Fibroblast of lung (primary cell): ENCODE data around the gene GP5.

Experiments used
- CTCF ChIP-seq, 2 donors: IDR thresholded peaks in 1 of 2; conservative IDR thresholded peaks in 1 of 2; 1 replicate in 1 of 2; 2 replicates in 1 of 2; pipeline ENCODE4 v1.5.1; 2011 to 2012; ENCODE audit warnings: low read length in 2 of 2, control low read depth in 1 of 2, inconsistent platforms in 1 of 2, low read depth in 1 of 2, mild to moderate bottlenecking in 1 of 2
- EZH2 ChIP-seq: IDR thresholded peaks from 2 replicates; pipeline ENCODE4 v1.5.1; 2012; ENCODE audit warnings: low read length, control low read depth, mild to moderate bottlenecking; ENCODE audit errors: missing control alignments

DNA sequence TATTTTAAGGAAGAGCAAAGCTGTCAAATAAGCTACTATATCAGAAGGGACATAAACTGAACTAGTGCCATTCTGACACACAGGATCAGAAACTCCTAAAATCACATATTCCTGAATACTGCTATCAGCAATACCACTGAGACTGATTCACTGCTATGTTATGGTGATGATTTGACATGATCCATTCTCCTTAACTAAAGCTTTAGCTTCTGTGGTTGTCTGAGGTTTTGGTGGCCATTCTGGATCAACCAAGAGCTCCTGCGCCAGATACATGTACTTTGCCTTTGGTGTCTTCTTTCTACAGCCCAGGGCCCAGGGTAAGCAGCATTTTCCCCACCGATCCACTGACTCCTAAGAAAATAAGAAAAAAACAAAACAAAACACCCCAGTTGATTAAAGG, 6.7 kb upstream of the GP5 start:
- TF ChIP-seq EZH2 = no peak
- no peak for TF ChIP-seq CTCF (conservative IDR thresholded peaks at IDR 0.05 in 1 of 2, IDR thresholded peaks at IDR 0.05 in 1 of 2; ENCODE audit: low read depth in 1 of 2, low read length in 2 of 2)
